ENCODE data around the gene ABCA5. TPM values are rescaled to one million over a fixed set of nuclear protein-coding genes. Genes with fewer than 3 reads are reported as not detected.

ABCA5 gene
- total and polyA plus RNA-seq, 5 donors = 11.3 to 20.7 (median 18.6) TPM

DNA sequence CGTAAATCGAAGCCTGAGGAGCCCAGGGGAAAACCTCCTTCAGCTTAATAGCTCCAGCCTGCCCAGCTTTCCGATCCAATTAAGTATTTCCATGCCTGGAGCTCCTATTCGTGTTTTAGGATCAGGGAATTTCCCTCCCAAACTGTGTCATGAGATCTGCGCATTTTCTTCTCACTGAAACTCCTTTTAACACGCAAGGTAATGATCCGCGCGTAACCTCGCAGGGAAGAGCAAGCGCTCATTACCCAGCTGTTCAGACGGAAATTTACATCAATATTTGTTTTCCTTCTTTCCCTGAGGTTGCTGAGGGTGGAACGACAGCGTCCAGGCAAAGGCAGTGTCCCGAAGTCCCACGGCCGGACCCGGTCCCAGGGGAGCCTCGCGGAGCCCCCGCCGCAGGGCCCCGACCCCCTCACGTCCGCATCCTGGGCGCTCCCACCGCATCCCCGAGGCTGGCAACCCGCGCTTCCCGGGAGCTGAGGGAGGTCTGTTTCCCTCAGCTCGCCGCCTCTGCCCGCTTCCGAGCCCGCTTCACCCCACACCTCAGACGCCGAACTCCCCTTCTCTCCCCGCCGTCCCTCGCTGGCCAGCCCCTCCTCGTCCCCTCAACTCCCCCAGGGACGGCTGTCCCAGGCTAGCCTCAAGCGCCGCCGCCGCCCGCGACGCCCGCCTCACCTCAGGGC is 415 bp downstream of the ABCA5 start:
- WGBS = under 1% methylated on average over 51 of the region's 51 CpGs
- Histone ChIP-seq H3K27ac (ENCODE audit: low read length) (peak overlapping the region; percentile 48), H3K4me1 (ENCODE audit: control insufficient read depth, insufficient read depth, low read length) (no peaks in the 10 kb centered on the region), H3K9me3 (ENCODE audit: control insufficient read depth, low read length) (no peaks in the 10 kb centered on the region), H3K27me3 (ENCODE audit: control insufficient read depth, insufficient read depth) (no peaks in the 10 kb centered on the region), H3K4me3 (ENCODE audit: low read length) (peak overlapping the region; percentile 46)
- ATAC-seq = peak; percentile 50 to 51
- peak in 1 of 3 donors; percentile 72 for DNase-seq
- intact Hi-C loops (cut with DNase I) = loop anchor here in 1 of 4 donors (10.0 kb wide), 1 partner anchor 88 kb away; the partner anchor contains the start of gene MAP2K6

- Histone ChIP-seq H3K9me3 (ENCODE audit: control insufficient read depth, low read length) (no peaks in the 10 kb centered on the region), H3K27me3 (ENCODE audit: control insufficient read depth, insufficient read depth) (no peaks in the 10 kb centered on the region), H3K4me1 (ENCODE audit: control insufficient read depth, insufficient read depth, low read length) (no peaks in the 10 kb centered on the region), H3K4me3 (ENCODE audit: low read length) (peak overlapping the region; percentile 46), H3K27ac (ENCODE audit: low read length) (peak overlapping the region; percentile 48)
- DNase-seq (no peak), ATAC-seq (no peak)
- 51% methylated on average over 15 of the region's 15 CpGs for WGBS
- intact Hi-C loops (cut with DNase I) = loop anchor here in 1 of 4 donors (10.0 kb wide), 1 partner anchor 89 kb away; the partner anchor contains the start of gene MAP2K6
Observed at GRCh38 chr17:69325518-69326376, 1.2 kb downstream of the ABCA5 start.

GRCh38 chr17:69323806-69324205 is 3.1 kb downstream of the ABCA5 start:
- Histone ChIP-seq H3K4me3 (ENCODE audit: low read length) (no peak overlapping the region), H3K27ac (ENCODE audit: low read length) (no peak overlapping the region), H3K4me1 (ENCODE audit: control insufficient read depth, insufficient read depth, low read length) (no peaks in the 10 kb centered on the region), H3K9me3 (ENCODE audit: control insufficient read depth, low read length) (no peaks in the 10 kb centered on the region), H3K27me3 (ENCODE audit: control insufficient read depth, insufficient read depth) (no peaks in the 10 kb centered on the region)
- intact Hi-C loops (cut with DNase I) = loop anchor here in 1 of 4 donors (10.0 kb wide), 1 partner anchor 91 kb away; the partner anchor contains the start of gene MAP2K6
- DNase-seq (no peak), ATAC-seq (no peak)
- WGBS = 56% methylated on average over 1 of the region's 1 CpG

DNA sequence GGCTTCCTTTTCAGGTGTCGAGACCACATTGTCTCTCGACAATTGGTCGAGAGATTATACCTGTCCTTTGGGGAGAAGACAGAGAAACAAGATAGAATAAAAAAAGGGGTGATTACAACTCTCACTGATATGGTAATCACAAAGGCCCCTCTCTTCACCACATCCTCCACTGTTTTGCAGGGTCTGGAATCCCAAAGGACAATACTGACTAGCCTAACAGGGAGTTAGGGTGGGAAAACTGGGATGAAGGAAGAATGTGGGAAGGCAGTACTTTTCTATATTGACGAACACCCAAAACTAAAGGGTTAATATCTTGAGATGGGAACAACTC is 6.1 kb downstream of the ABCA5 start:
- no peaks in the 10 kb centered on the region for H3K9me3 ChIP-seq (ENCODE audit: control insufficient read depth, low read length)
- H3K4me3 ChIP-seq (ENCODE audit: low read length) = no peak overlapping the region
- ATAC-seq (no peak), DNase-seq (no peak)
- 94% methylated on average over 4 of the region's 4 CpGs for WGBS
- no peak overlapping the region for H3K27ac ChIP-seq (ENCODE audit: low read length)
- no peaks in the 10 kb centered on the region for H3K4me1 ChIP-seq (ENCODE audit: control insufficient read depth, insufficient read depth, low read length)
- intact Hi-C loops (cut with DNase I) = loop anchor here in 1 of 4 donors (10.0 kb wide), 1 partner anchor 94 kb away; the partner anchor contains the start of gene MAP2K6
- no peaks in the 10 kb centered on the region for H3K27me3 ChIP-seq (ENCODE audit: control insufficient read depth, insufficient read depth)

GRCh38 chr17:69320210-69320907 is 6.6 kb downstream of the ABCA5 start:
- DNase-seq (no peak), ATAC-seq (no peak)
- Histone ChIP-seq H3K4me1 (ENCODE audit: control insufficient read depth, insufficient read depth, low read length) (no peaks in the 10 kb centered on the region), H3K27me3 (ENCODE audit: control insufficient read depth, insufficient read depth) (no peaks in the 10 kb centered on the region), H3K27ac (ENCODE audit: low read length) (no peak overlapping the region), H3K9me3 (ENCODE audit: control insufficient read depth, low read length) (no peaks in the 10 kb centered on the region), H3K4me3 (ENCODE audit: low read length) (no peak overlapping the region)
- intact Hi-C loops (cut with DNase I) = loop anchor here in 1 of 4 donors (10.0 kb wide), 1 partner anchor 94 kb away; the partner anchor contains the start of gene MAP2K6
- WGBS = 63% methylated on average over 5 of the region's 5 CpGs

GRCh38 chr17:69317625-69318024 is 9.3 kb downstream of the ABCA5 start:
- no peaks in the 10 kb centered on the region for H3K9me3 ChIP-seq (ENCODE audit: control insufficient read depth, low read length)
- no peaks in the 10 kb centered on the region for H3K27me3 ChIP-seq (ENCODE audit: control insufficient read depth, insufficient read depth)
- H3K4me1 ChIP-seq (ENCODE audit: control insufficient read depth, insufficient read depth, low read length) = no peaks in the 10 kb centered on the region
- DNase-seq (no peak), ATAC-seq (no peak)
- no peak overlapping the region for H3K4me3 ChIP-seq (ENCODE audit: low read length)
- intact Hi-C loops (cut with DNase I) = no loop called here
- no peak overlapping the region for H3K27ac ChIP-seq (ENCODE audit: low read length)
- 71% methylated on average over 1 of the region's 1 CpG for WGBS

DNA sequence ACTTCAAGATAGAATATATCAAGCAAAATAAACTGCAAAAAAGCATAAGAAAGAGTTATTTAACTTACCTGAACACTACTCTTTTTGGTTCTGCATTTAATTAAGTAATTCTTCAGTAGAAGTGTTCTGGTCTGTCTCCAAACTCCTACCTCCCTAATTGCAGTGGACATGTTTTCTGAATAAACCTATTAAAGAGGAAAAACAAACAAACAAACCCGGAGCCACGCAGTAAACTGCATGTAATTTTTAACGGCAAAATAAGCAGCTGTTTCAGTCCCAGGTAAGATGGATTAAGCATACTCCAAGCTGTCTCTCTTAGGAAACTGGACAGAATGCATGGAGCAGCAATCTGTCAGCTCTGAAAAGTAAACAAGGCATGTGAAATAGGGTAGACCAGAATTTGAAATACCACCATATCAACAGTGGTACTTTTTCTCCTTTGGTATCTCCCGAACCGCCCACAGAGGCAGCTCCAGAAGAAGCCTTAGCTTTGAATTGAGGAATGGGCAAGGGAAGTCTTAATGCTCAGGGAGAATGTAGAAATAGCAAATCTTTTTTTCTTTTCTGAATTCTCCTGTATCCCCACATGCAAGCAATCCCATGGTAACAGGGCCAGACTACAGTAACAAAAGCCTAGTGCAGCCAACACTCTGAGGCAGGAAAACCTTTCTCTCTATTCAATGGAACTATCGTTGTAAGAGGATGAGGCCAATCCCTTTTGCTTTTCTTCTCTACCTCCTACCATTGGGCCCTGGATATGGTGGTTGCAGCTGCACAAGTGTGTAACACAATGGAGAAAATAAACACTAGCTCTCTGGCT is 12.5 kb downstream of the ABCA5 start:
- ATAC-seq = no peak
- DNase-seq = no peak
- Histone ChIP-seq H3K27me3 (ENCODE audit: control insufficient read depth, insufficient read depth) (no peaks in the 10 kb centered on the region), H3K27ac (ENCODE audit: low read length) (no peak overlapping the region), H3K4me3 (ENCODE audit: low read length) (no peak overlapping the region), H3K4me1 (ENCODE audit: control insufficient read depth, insufficient read depth, low read length) (no peaks in the 10 kb centered on the region), H3K9me3 (ENCODE audit: control insufficient read depth, low read length) (no peaks in the 10 kb centered on the region)
- intact Hi-C loops (cut with DNase I) = no loop called here
- 69% methylated on average over 6 of the region's 6 CpGs for WGBS

- no peaks in the 10 kb centered on the region for H3K4me1 ChIP-seq (ENCODE audit: control insufficient read depth, insufficient read depth, low read length)
- ATAC-seq (no peak), DNase-seq (no peak)
- intact Hi-C loops (cut with DNase I) = no loop called here
- no peaks in the 10 kb centered on the region for H3K27me3 ChIP-seq (ENCODE audit: control insufficient read depth, insufficient read depth)
- H3K4me3 ChIP-seq (ENCODE audit: low read length) = no peak overlapping the region
- no peaks in the 10 kb centered on the region for H3K9me3 ChIP-seq (ENCODE audit: control insufficient read depth, low read length)
- WGBS = 98% methylated on average over 2 of the region's 2 CpGs
- H3K27ac ChIP-seq (ENCODE audit: low read length) = no peak overlapping the region
Observed at GRCh38 chr17:69305177-69305576, 21.8 kb downstream of the ABCA5 start.

DNA sequence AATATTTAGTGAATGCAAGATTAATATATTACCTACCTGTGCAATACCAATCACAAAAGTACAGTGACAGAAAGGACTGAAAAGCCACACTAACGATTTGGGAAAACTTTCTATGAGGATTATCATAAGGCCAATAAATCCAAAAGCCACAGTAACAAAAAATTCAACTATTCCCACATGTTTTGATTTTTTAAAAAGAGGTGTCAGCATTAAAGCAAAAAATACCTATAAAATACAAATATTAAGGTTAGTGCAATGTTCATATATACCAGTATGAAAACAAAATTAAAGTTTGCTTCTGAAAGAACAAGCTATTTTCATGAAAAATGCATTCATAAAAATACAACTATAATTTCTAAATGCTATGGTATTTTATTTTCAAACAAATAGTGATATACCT is 24.3 kb downstream of the ABCA5 start:
- Histone ChIP-seq H3K27ac (ENCODE audit: low read length) (no peak overlapping the region), H3K9me3 (ENCODE audit: control insufficient read depth, low read length) (no peaks in the 10 kb centered on the region), H3K4me3 (ENCODE audit: low read length) (no peak overlapping the region), H3K27me3 (ENCODE audit: control insufficient read depth, insufficient read depth) (no peaks in the 10 kb centered on the region), H3K4me1 (ENCODE audit: control insufficient read depth, insufficient read depth, low read length) (no peaks in the 10 kb centered on the region)
- ATAC-seq (no peak), DNase-seq (no peak)
- WGBS = 94% methylated on average over 1 of the region's 1 CpG
- intact Hi-C loops (cut with DNase I) = no loop called here

DNA sequence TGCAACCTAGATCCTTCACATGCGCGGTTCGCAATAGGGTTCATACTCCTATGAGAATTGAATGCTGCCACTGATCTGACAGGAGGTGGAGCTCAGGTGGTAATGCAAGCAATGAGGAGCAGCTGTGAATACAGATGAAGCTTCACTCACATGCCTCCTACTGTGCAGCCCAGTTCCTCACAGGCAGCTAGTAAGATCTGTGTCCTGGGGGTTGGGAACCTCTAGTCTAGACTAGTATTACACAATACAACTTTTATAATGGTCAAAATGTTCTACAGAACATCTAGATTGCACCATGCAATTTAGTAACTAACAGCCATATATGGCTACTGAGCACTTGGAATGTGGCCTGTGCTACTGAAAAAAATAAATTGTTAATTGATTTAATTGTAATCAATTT is 26.7 kb downstream of the ABCA5 start:
- no peaks in the 10 kb centered on the region for H3K27me3 ChIP-seq (ENCODE audit: control insufficient read depth, insufficient read depth)
- intact Hi-C loops (cut with DNase I) = no loop called here
- DNase-seq (no peak), ATAC-seq (no peak)
- over 99% methylated on average over 3 of the region's 3 CpGs for WGBS
- H3K4me1 ChIP-seq (ENCODE audit: control insufficient read depth, insufficient read depth, low read length) = no peaks in the 10 kb centered on the region
- H3K4me3 ChIP-seq (ENCODE audit: low read length) = no peak overlapping the region
- no peak overlapping the region for H3K27ac ChIP-seq (ENCODE audit: low read length)
- no peaks in the 10 kb centered on the region for H3K9me3 ChIP-seq (ENCODE audit: control insufficient read depth, low read length)
